ENCODE results near the gene ACAA2. TPM values are rescaled to one million over a fixed set of nuclear protein-coding genes. Genes with fewer than 3 reads are reported as not detected.

ACAA2 gene
- polyA plus RNA-seq, 3 donors = 20.8 to 109 (median 97.6) TPM

GRCh38 chr18:49768051-49768391, 45.3 kb downstream of the ACAA2 start:
- Mint-ChIP-seq H3K9me3 (peaks cover 0 to 4% (median 0%) of the 10 kb centered on the region in 7 donors), H3K27me3 (ENCODE audit: low read depth in 3 of 3) (peaks cover 5 to 7% (median 7%) of the 10 kb centered on the region in 3 donors), H3K36me3 (no peaks in the 10 kb centered on the region), H3K4me1 (no peaks in the 10 kb centered on the region), H3K4me3 (no peak overlapping the region), H3K27ac (no peak overlapping the region)
- Histone ChIP-seq H3K9ac (ENCODE audit: insufficient read depth, low read length, poor library complexity, severe bottlenecking) (no peak overlapping the region), H2AFZ (ENCODE audit: insufficient read depth, low read depth, low read length, poor library complexity, severe bottlenecking) (no peak overlapping the region), H3K36me3 (replicated peaks in 1 of 2; ENCODE audit: control insufficient read depth in 1 of 2, insufficient read depth in 2 of 2, low read length in 2 of 2) (no peaks in the 10 kb centered on the region), H3K4me1 (ENCODE audit: control insufficient read depth in 1 of 2, insufficient read depth in 2 of 2, low read length in 2 of 2) (no peaks in the 10 kb centered on the region), H3K27me3 (ENCODE audit: control insufficient read depth in 2 of 2, insufficient read depth in 2 of 2, low read length in 2 of 2) (no peaks in the 10 kb centered on the region), H3K79me2 (ENCODE audit: insufficient read depth, low read length) (no peaks in the 10 kb centered on the region), H3K27ac (ENCODE audit: low read depth in 1 of 2, low read length in 2 of 2) (no peak overlapping the region), H3K4me3 (replicated peaks in 1 of 3; ENCODE audit: low read depth in 2 of 3, low read length in 3 of 3) (no peak overlapping the region), H3K4me2 (replicated peaks; ENCODE audit: extremely low read depth, low read length, poor library complexity, severe bottlenecking) (no peak overlapping the region), H4K20me1 (ENCODE audit: insufficient read depth, low read length) (no peaks in the 10 kb centered on the region), H3K9me3 (replicated peaks in 1 of 2; ENCODE audit: control insufficient read depth in 1 of 2, insufficient read depth in 1 of 2, low read length in 2 of 2) (no peaks in the 10 kb centered on the region)
- WGBS (ENCODE audit: insufficient coverage) = no CpG with 5 or more reads among the region's 5 CpGs
- DNase-seq = no peak
- intact Hi-C loops (cut with micrococcal nuclease) = no loop called here
- TF ChIP-seq CTCF (IDR thresholded peaks at IDR 0.05) = no peak

- no peak overlapping the region for H3K9ac ChIP-seq (ENCODE audit: insufficient read depth, low read length, poor library complexity, severe bottlenecking)
- no peak for TF ChIP-seq CTCF (IDR thresholded peaks at IDR 0.05)
- H3K79me2 ChIP-seq (ENCODE audit: insufficient read depth, low read length) = no peaks in the 10 kb centered on the region
- Mint-ChIP-seq H3K4me1 (no peaks in the 10 kb centered on the region), H3K4me3 (no peak overlapping the region), H3K27me3 (ENCODE audit: low read depth in 3 of 3) (peaks cover 5 to 7% (median 7%) of the 10 kb centered on the region in 3 donors), H3K27ac (no peak overlapping the region), H3K36me3 (no peaks in the 10 kb centered on the region), H3K9me3 (peaks cover 0 to 4% (median 0%) of the 10 kb centered on the region in 7 donors)
- H2AFZ ChIP-seq (ENCODE audit: insufficient read depth, low read depth, low read length, poor library complexity, severe bottlenecking) = no peak overlapping the region
- H3K36me3 ChIP-seq (replicated peaks in 1 of 2; ENCODE audit: control insufficient read depth in 1 of 2, insufficient read depth in 2 of 2, low read length in 2 of 2) = no peaks in the 10 kb centered on the region
- H3K27ac ChIP-seq (ENCODE audit: low read depth in 1 of 2, low read length in 2 of 2) = no peak overlapping the region
- H3K27me3 ChIP-seq (ENCODE audit: control insufficient read depth in 2 of 2, insufficient read depth in 2 of 2, low read length in 2 of 2) = no peaks in the 10 kb centered on the region
- no peaks in the 10 kb centered on the region for H3K4me1 ChIP-seq (ENCODE audit: control insufficient read depth in 1 of 2, insufficient read depth in 2 of 2, low read length in 2 of 2)
- 86% methylated on average over 10 of the region's 11 CpGs for WGBS (ENCODE audit: insufficient coverage)
- intact Hi-C loops (cut with micrococcal nuclease) = no loop called here
- no peaks in the 10 kb centered on the region for H4K20me1 ChIP-seq (ENCODE audit: insufficient read depth, low read length)
- H3K4me3 ChIP-seq (replicated peaks in 1 of 3; ENCODE audit: low read depth in 2 of 3, low read length in 3 of 3) = no peak overlapping the region
- no peaks in the 10 kb centered on the region for H3K9me3 ChIP-seq (replicated peaks in 1 of 2; ENCODE audit: control insufficient read depth in 1 of 2, insufficient read depth in 1 of 2, low read length in 2 of 2)
- no peak overlapping the region for H3K4me2 ChIP-seq (replicated peaks; ENCODE audit: extremely low read depth, low read length, poor library complexity, severe bottlenecking)
- DNase-seq = no peak
Observed at GRCh38 chr18:49767111-49768050, 46.0 kb downstream of the ACAA2 start.
